PC-9 (cell line): ENCODE results near the gene FBXW7.

ENCODE experiments used
- CTCF ChIP-seq: fragments of 200-600 bp; sonication (generic); conservative IDR thresholded peaks from 2 replicates; pipeline ENCODE4 v1.6.1; 2017; ENCODE audit warnings: mixed run types, antibody characterized with exemption, mild to moderate bottlenecking, moderate library complexity
- EZH2 ChIP-seq: fragments of 200-600 bp; sonication (generic); IDR thresholded peaks from 2 replicates; pipeline ENCODE4 v1.8.0; 2017; ENCODE audit warnings: antibody characterized with exemption, low read depth

GRCh38 chr4:152374606-152375285, 161.1 kb downstream of the FBXW7 start:
- TF ChIP-seq CTCF, result no peak
- TF ChIP-seq EZH2, result no peak
